Measurements from ENCODE around the gene EDIL3.

- TF ChIP-seq TAF1 (IDR thresholded peaks at IDR 0.05; ENCODE audit: borderline replicate concordance, insufficient read depth, low read length) (no peak), POLR2AphosphoS5 (IDR thresholded peaks at IDR 0.05; ENCODE audit: low read depth, low read length) (no peak)
- TF ChIP-seq, protein P1, sequence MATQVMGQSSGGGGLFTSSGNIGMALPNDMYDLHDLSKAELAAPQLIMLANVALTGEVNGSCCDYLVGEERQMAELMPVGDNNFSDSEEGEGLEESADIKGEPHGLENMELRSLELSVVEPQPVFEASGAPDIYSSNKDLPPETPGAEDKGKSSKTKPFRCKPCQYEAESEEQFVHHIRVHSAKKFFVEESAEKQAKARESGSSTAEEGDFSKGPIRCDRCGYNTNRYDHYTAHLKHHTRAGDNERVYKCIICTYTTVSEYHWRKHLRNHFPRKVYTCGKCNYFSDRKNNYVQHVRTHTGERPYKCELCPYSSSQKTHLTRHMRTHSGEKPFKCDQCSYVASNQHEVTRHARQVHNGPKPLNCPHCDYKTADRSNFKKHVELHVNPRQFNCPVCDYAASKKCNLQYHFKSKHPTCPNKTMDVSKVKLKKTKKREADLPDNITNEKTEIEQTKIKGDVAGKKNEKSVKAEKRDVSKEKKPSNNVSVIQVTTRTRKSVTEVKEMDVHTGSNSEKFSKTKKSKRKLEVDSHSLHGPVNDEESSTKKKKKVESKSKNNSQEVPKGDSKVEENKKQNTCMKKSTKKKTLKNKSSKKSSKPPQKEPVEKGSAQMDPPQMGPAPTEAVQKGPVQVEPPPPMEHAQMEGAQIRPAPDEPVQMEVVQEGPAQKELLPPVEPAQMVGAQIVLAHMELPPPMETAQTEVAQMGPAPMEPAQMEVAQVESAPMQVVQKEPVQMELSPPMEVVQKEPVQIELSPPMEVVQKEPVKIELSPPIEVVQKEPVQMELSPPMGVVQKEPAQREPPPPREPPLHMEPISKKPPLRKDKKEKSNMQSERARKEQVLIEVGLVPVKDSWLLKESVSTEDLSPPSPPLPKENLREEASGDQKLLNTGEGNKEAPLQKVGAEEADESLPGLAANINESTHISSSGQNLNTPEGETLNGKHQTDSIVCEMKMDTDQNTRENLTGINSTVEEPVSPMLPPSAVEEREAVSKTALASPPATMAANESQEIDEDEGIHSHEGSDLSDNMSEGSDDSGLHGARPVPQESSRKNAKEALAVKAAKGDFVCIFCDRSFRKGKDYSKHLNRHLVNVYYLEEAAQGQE (IDR thresholded peaks at IDR 0.05; ENCODE audit: insufficient read depth in 1 of 2, low read depth in 2 of 2, low read length in 2 of 2) = no peak
Measured at GRCh38 chr5:84215521-84215920, 169.2 kb downstream of the EDIL3 start.

All from PFSK-1 (cell line).